ENCODE results near the gene S1PR1. TPM values are rescaled to one million over a fixed set of nuclear protein-coding genes. Genes with fewer than 3 reads are reported as not detected.

Gene S1PR1
- total and polyA plus RNA-seq, 10 donors: 42.5 to 219 (median 122) TPM

DNA sequence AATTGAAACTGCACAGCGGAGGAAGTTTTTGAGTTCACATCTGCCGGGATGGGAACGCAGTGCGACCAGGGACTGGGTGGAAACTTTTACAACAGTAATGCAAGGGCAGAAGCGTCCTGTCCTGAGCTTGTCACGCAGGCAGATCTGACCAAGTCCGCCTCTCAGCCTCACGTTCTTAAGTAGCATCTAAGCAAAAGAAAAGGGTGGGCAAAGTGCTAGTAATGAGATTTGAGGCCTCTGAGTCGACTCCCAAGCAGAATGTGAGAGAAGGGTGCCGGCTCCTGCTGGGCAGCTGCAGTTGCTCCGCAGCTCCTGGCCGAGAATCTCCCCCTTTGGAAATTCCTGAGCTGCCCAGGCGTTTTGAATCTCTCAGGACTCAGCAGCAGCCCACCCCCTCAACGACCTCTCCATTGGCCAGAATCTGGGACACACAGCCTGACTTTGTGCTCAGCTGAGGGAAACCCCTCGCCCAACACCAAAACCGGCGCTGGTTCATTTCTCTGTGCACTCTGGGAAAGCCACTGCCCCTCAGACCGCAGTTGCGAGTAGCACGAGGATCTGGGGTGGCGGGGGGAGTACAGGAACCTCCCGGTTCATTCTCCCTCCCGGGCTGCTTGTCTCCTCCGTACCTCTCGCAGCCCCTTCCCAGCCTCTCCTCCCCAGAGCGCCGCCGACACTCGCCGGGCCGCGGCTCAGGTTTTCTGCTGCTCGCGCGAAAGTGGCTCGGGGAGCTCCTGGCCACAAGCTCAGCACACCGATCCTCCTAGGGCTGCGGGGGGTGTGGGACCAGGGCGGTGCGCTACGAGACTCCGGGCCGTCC lies 913 bp upstream of the S1PR1 start:
- Histone ChIP-seq H3K27ac (peak overlapping the region; percentile 80 to 99 (median 94)), H3K4me3 (peak overlapping the region; percentile 54 to 90 (median 66)), H3K36me3 (peaks cover 0 to 22% (median 13%) of the 10 kb centered on the region in 6 donors), H3K27me3 (replicated peaks in 1 of 7) (peaks cover 0 to 34% (median 0%) of the 10 kb centered on the region in 7 donors), H3K4me1 (peaks cover 6 to 79% (median 54%) of the 10 kb centered on the region in 6 donors), H3K9me3 (peaks cover 0 to 6% (median 0%) of the 10 kb centered on the region in 8 donors)
- peak in 1 of 3 donors; percentile 69 for TF ChIP-seq POLR2A (IDR thresholded peaks at IDR 0.05)
- TF ChIP-seq, protein P1, sequence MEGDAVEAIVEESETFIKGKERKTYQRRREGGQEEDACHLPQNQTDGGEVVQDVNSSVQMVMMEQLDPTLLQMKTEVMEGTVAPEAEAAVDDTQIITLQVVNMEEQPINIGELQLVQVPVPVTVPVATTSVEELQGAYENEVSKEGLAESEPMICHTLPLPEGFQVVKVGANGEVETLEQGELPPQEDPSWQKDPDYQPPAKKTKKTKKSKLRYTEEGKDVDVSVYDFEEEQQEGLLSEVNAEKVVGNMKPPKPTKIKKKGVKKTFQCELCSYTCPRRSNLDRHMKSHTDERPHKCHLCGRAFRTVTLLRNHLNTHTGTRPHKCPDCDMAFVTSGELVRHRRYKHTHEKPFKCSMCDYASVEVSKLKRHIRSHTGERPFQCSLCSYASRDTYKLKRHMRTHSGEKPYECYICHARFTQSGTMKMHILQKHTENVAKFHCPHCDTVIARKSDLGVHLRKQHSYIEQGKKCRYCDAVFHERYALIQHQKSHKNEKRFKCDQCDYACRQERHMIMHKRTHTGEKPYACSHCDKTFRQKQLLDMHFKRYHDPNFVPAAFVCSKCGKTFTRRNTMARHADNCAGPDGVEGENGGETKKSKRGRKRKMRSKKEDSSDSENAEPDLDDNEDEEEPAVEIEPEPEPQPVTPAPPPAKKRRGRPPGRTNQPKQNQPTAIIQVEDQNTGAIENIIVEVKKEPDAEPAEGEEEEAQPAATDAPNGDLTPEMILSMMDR (IDR thresholded peaks at IDR 0.05 in 8 of 11, conservative IDR thresholded peaks at IDR 0.05 in 3 of 11): no peak
- TF ChIP-seq POLR2AphosphoS5 (IDR thresholded peaks at IDR 0.05): peak in 2 of 3 donors; percentile 61 to 88
- WGBS, 5 donors: 1 to 2% (median 1%) methylated on average over 38 to 43 of the region's 43 CpGs
- peak; percentile 90 for DNase-seq
- intact Hi-C loops (cut with DNase I; ENCODE audit: low total_unique reads): no loop called here

DNA sequence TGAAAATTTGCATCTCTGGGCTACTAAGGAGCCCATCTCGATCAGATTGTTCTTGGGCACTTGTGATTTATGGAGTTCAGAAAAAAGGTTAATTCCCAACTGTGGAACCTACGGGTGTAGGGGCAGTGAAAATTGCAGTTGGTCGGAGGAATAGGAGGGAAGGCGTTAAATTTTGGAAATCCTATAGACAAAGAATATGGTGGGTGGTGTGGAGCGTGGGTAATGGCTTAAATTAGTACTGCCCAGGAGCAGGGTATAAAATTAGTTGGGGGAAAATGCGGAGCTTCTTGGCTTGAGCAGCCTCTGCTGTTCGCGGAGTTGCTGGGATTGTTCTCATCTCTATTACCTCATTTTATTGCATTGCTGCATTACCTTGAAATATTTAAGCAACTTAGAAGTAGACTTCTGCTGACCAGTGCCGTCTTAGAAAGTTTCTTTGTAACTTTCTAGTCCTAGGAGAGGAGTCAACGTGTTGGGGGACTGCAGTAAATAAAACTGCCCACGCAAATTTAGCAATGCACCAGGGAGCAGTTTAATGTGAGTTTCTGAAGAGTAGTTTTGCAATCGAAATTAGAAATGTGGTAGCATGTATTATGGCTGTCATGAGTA lies 514 bp downstream of the S1PR1 start:
- WGBS, 5 donors: 1 to 2% (median 1%) methylated on average over 12 of the region's 12 CpGs
- intact Hi-C loops (cut with DNase I; ENCODE audit: low total_unique reads): no loop called here

DNA sequence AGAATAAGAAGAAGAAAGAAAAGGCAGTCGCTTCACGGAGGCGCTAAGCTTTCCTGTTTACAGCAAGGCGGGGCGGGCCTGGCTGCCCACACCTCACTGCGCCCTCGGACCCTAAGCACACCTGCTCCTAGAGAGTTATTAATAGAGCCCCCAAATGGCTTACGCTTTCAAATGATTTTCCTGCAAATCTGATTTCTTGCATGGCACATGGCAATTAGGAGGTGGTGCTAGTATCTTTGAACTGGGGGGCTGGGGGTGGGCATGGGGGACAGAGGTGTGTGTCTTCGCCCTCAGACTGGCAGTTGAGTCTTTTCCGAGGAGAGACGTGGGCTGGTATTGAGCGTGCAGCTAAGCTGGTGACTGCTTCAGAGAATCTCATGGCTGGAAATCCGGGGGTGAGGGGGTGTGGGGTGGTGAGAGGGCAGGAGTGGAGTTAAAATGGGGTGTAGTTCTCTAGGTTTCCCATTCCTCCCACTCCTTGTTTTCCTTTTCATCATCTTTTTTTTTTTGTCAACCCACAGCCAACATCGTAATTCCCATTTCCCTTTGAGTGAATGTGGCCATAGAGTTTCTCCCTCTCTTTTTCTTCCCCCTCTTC lies 1.3 kb downstream of the S1PR1 start:
- intact Hi-C loops (cut with DNase I; ENCODE audit: low total_unique reads): no loop called here
- Histone ChIP-seq H3K27ac (peak overlapping the region; percentile 80 to 99 (median 94)), H3K4me3 (peak overlapping the region; percentile 54 to 90 (median 66)), H3K9me3 (no peaks in the 10 kb centered on the region), H3K36me3 (peaks cover 0 to 44% (median 13%) of the 10 kb centered on the region in 6 donors), H3K27me3 (replicated peaks in 1 of 7) (peaks cover 0 to 34% (median 0%) of the 10 kb centered on the region in 7 donors), H3K4me1 (peaks cover 6 to 99% (median 75%) of the 10 kb centered on the region in 6 donors)
- peak; percentile 93 for DNase-seq
- 4 to 8% (median 6%) methylated on average over 14 of the region's 14 CpGs for WGBS, 5 donors
- TF ChIP-seq, protein P1 (IDR thresholded peaks at IDR 0.05 in 8 of 11, conservative IDR thresholded peaks at IDR 0.05 in 3 of 11): no peak
- TF ChIP-seq POLR2AphosphoS5 (IDR thresholded peaks at IDR 0.05): peak in 1 of 3 donors; percentile 76
- TF ChIP-seq POLR2A (IDR thresholded peaks at IDR 0.05): no peak

More for the DNA sequence above, 514 bp downstream of the S1PR1 start:
- peaks cover 6 to 93% (median 68%) of the 10 kb centered on the region in 6 donors for H3K4me1 ChIP-seq
- TF ChIP-seq POLR2A (IDR thresholded peaks at IDR 0.05) (no peak), POLR2AphosphoS5 (IDR thresholded peaks at IDR 0.05) (no peak)
- TF ChIP-seq, protein P1 (IDR thresholded peaks at IDR 0.05 in 8 of 11, conservative IDR thresholded peaks at IDR 0.05 in 3 of 11): no peak
- H3K9me3 ChIP-seq: peaks cover 0 to under 1% (median 0%) of the 10 kb centered on the region in 8 donors
- peaks cover 0 to 34% (median 0%) of the 10 kb centered on the region in 7 donors for H3K27me3 ChIP-seq (replicated peaks in 1 of 7)
- peak overlapping the region; percentile 54 to 90 (median 66) for H3K4me3 ChIP-seq
- H3K36me3 ChIP-seq: peaks cover 0 to 36% (median 13%) of the 10 kb centered on the region in 6 donors
- DNase-seq: no peak
- peak overlapping the region; percentile 80 to 99 (median 94) for H3K27ac ChIP-seq
